K562 (cell line): Measurements from ENCODE around the gene TENM3. TPM values are rescaled to one million over a fixed set of nuclear protein-coding genes. Genes with fewer than 3 reads are reported as not detected.

Experiments used
- HLTF ChIP-seq: fragments of 450-650 bp; IDR thresholded peaks from 2 replicates; pipeline ENCODE4 v1.6.1; 2016
- HMGN3 ChIP-seq: IDR thresholded peaks from 2 replicates; pipeline ENCODE4 v1.6.1; 2011; ENCODE audit warnings: borderline replicate concordance, low read depth, mild to moderate bottlenecking, mixed read lengths, low read length; ENCODE audit not compliant: insufficient read length; ENCODE audit errors: extremely low read depth
- NFE2 ChIP-seq: IDR thresholded peaks from 2 replicates; pipeline ENCODE4 v1.6.1; 2014; ENCODE audit warnings: antibody characterized with exemption, low read depth
- SMARCA5 ChIP-seq: fragments of 450-650 bp; IDR thresholded peaks from 2 replicates; pipeline ENCODE4 v1.6.1; 2016
- ZNF263 ChIP-seq: sonication (generic); formaldehyde crosslinking; IDR thresholded peaks from 2 replicates; pipeline ENCODE4 v1.8.0; 2022; ENCODE audit warnings: mild to moderate bottlenecking, missing genetic modification reagents, borderline replicate concordance
- polyA plus RNA-seq, 8 experiments: library from polyadenylated mRNA; depleted of rRNA in 4 of 8; stranded (reverse) in 5 of 8; unstranded in 3 of 8; fragments of >200 nt; fragmentation: Nextera tagmentation in 2 of 8; fragmentation: Illumina TruSeq in 1 of 8; extraction: Ambion mirVana in 2 of 8; extraction: Trizol in 1 of 8; gene quantifications; 2 replicates each; pipeline versions ENCODE4 v1.2.1 to v1.2.3, GENCODE V29; 2011 to 2014; ENCODE audit warnings: inconsistent platforms in 1 of 8, missing spikeins in 1 of 8
- total RNA-seq, 7 experiments: library from RNA; depleted of rRNA in 6 of 7; stranded (reverse); fragments of >200 nt in 6 of 7; fragmentation: Illumina TruSeq in 2 of 7; extraction: Trizol in 2 of 7; gene quantifications; 2 replicates each; pipeline versions ENCODE4 v1.2.1 to v1.2.3, GENCODE V29; 2011 to 2021; ENCODE audit warnings: low replicate concordance in 1 of 7
- TF ChIP-seq, protein P1 (sequence below), 2 experiments: fragments of 450-650 bp; IDR thresholded peaks; 2 replicates each; pipeline ENCODE4 v1.6.1; 2016; ENCODE audit warnings: mild to moderate bottlenecking in 2 of 2, borderline replicate concordance in 1 of 2, low read depth in 1 of 2, moderate library complexity in 1 of 2
- TF ChIP-seq, protein P2 (sequence below): fragments of 250-450 bp; sonication (Bioruptor Pico); IDR thresholded peaks from 2 replicates; pipeline ENCODE4 v1.4.0; 2020
- TF ChIP-seq, protein P3 (sequence below): sonication (generic); formaldehyde crosslinking; IDR thresholded peaks from 2 replicates; pipeline ENCODE4 v1.8.0; 2022; ENCODE audit warnings: mild to moderate bottlenecking, missing genetic modification reagents
- TF ChIP-seq, protein P4 (sequence below): sonication (generic); formaldehyde crosslinking; IDR thresholded peaks from 2 replicates; pipeline ENCODE4 v1.8.1; 2022; ENCODE audit warnings: missing genetic modification reagents
- TF ChIP-seq, protein P5 (sequence below): fragments of 450-650 bp; formaldehyde crosslinking; IDR thresholded peaks from 2 replicates; pipeline ENCODE4 v1.4.0; 2020; ENCODE audit warnings: mild to moderate bottlenecking

The TENM3 gene
- total and polyA plus RNA-seq, 9 of the 15 experiments (the other 6 are each of a cell fraction or from before 2014, with no cell fraction given), result 0.01 to 0.02 TPM; not detected in 7

DNA sequence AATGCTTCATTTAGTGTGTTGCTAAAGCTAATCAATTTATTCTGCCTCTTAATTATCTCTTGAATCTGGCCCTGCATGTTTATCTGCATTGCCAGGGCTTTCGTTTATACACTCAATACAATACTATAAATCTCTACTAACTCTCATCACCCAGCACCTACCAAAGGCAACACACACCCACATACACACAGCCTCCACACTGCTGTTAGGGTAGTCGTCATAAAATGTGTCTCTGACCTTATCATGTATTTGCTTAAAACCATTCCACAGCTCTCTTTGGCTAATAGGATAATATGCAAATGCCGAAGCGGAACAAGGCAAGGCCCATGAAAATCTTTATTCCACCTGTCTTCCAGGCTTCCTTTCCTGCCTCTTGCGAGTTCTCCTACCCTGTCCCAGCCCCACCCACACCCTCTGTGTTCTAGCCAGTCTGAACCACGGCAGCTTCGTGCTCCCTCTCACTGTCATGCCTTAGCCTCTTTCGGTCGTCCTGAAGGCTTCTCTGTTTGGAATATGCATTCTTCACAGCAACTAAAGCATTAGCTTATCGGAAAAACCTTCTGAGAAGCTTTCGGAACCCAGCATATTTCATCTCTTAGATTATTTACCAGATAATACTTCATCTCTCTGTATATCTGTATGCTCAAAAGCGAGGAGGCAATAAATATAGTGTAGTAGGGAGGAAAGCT is 333.5 kb downstream of the TENM3 start (continued):
- TF ChIP-seq ZNF263 (CRISPR knock-in tag) (no peak), HLTF (no peak), SMARCA5 (no peak), HMGN3 (no peak), NFE2 (no peak)
- TF ChIP-seq, protein P1, sequence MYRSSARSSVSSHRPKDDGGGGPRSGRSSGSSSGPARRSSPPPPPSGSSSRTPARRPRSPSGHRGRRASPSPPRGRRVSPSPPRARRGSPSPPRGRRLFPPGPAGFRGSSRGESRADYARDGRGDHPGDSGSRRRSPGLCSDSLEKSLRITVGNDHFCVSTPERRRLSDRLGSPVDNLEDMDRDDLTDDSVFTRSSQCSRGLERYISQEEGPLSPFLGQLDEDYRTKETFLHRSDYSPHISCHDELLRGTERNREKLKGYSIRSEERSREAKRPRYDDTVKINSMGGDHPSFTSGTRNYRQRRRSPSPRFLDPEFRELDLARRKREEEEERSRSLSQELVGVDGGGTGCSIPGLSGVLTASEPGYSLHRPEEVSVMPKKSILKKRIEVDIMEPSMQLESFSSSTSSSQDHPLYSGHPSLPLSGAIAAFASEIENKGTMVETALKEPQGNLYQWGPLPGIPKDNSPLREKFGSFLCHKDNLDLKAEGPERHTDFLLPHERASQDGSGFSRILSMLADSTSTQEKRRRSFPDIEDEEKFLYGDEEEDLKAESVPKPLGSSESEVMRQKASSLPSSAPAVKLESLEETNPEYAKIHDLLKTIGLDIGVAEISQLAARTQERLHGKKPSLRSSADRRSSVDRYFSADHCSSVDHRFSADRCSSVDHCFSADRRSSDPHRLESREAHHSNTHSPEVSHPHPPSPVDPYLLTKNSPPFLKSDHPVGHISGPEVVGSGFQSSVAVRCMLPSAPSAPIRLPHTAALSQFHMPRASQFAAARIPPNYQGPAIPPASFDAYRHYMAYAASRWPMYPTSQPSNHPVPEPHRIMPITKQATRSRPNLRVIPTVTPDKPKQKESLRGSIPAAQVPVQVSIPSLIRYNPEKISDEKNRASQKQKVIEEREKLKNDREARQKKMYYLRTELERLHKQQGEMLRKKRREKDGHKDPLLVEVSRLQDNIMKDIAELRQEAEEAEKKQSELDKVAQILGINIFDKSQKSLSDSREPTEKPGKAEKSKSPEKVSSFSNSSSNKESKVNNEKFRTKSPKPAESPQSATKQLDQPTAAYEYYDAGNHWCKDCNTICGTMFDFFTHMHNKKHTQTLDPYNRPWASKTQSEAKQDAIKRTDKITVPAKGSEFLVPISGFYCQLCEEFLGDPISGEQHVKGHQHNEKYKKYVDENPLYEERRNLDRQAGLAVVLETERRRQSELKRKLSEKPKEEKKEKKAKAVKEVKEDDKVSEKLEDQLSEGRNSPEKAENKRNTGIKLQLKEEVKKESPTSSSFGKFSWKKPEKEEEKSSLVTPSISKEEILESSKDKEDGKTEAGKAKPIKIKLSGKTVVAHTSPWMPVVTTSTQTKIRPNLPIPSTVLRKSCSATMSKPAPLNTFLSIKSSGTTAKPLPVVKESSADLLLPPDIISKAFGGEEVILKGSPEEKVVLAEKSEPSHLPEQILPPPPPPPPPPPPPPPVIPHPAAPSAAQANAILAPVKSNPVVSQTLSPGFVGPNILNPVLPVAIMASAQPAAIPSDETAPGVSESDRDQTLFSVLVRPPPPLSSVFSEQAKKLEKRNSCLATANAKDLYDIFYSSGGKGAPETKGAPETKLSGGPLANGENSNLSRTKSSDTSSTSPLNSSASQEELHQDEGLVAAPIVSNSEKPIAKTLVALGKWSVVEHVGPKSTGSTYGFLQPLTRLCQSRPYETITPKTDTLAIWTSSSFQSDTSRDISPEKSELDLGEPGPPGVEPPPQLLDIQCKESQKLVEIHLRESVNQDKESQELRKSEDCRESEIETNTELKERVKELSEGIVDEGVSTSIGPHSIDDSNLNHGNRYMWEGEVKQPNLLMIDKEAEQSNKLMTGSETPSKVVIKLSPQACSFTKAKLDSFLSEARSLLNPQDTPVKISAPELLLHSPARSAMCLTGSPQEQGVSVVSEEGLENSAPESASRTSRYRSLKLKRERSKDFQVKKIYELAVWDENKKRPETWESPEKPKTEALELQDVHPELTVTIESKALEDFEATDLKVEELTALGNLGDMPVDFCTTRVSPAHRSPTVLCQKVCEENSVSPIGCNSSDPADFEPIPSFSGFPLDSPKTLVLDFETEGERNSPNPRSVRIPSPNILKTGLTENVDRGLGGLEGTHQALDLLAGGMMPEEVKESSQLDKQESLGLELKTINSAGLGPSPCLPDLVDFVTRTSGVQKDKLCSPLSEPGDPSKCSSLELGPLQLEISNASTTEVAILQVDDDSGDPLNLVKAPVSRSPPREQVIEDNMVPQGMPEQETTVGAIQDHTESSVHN (IDR thresholded peaks at IDR 0.05; ENCODE audit: borderline replicate concordance in 1 of 2, low read depth in 1 of 2), result no peak
- TF ChIP-seq, protein P2, sequence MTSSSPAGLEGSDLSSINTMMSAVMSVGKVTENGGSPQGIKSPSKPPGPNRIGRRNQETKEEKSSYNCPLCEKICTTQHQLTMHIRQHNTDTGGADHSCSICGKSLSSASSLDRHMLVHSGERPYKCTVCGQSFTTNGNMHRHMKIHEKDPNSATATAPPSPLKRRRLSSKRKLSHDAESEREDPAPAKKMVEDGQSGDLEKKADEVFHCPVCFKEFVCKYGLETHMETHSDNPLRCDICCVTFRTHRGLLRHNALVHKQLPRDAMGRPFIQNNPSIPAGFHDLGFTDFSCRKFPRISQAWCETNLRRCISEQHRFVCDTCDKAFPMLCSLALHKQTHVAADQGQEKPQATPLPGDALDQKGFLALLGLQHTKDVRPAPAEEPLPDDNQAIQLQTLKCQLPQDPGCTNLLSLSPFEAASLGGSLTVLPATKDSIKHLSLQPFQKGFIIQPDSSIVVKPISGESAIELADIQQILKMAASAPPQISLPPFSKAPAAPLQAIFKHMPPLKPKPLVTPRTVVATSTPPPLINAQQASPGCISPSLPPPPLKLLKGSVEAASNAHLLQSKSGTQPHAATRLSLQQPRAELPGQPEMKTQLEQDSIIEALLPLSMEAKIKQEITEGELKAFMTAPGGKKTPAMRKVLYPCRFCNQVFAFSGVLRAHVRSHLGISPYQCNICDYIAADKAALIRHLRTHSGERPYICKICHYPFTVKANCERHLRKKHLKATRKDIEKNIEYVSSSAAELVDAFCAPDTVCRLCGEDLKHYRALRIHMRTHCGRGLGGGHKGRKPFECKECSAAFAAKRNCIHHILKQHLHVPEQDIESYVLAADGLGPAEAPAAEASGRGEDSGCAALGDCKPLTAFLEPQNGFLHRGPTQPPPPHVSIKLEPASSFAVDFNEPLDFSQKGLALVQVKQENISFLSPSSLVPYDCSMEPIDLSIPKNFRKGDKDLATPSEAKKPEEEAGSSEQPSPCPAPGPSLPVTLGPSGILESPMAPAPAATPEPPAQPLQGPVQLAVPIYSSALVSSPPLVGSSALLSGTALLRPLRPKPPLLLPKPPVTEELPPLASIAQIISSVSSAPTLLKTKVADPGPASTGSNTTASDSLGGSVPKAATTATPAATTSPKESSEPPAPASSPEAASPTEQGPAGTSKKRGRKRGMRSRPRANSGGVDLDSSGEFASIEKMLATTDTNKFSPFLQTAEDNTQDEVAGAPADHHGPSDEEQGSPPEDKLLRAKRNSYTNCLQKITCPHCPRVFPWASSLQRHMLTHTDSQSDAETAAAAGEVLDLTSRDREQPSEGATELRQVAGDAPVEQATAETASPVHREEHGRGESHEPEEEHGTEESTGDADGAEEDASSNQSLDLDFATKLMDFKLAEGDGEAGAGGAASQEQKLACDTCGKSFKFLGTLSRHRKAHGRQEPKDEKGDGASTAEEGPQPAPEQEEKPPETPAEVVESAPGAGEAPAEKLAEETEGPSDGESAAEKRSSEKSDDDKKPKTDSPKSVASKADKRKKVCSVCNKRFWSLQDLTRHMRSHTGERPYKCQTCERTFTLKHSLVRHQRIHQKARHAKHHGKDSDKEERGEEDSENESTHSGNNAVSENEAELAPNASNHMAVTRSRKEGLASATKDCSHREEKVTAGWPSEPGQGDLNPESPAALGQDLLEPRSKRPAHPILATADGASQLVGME (CRISPR knock-in tag), result no peak
- TF ChIP-seq, protein P3, sequence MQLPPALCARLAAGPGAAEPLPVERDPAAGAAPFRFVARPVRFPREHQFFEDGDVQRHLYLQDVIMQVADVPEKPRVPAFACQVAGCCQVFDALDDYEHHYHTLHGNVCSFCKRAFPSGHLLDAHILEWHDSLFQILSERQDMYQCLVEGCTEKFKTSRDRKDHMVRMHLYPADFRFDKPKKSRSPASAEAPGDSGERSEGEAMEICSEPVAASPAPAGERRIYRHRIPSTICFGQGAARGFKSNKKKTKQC (CRISPR knock-in tag), result no peak
- TF ChIP-seq, protein P4, sequence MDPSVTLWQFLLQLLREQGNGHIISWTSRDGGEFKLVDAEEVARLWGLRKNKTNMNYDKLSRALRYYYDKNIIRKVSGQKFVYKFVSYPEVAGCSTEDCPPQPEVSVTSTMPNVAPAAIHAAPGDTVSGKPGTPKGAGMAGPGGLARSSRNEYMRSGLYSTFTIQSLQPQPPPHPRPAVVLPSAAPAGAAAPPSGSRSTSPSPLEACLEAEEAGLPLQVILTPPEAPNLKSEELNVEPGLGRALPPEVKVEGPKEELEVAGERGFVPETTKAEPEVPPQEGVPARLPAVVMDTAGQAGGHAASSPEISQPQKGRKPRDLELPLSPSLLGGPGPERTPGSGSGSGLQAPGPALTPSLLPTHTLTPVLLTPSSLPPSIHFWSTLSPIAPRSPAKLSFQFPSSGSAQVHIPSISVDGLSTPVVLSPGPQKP (CRISPR knock-in tag), result no peak
- TF ChIP-seq, protein P5, sequence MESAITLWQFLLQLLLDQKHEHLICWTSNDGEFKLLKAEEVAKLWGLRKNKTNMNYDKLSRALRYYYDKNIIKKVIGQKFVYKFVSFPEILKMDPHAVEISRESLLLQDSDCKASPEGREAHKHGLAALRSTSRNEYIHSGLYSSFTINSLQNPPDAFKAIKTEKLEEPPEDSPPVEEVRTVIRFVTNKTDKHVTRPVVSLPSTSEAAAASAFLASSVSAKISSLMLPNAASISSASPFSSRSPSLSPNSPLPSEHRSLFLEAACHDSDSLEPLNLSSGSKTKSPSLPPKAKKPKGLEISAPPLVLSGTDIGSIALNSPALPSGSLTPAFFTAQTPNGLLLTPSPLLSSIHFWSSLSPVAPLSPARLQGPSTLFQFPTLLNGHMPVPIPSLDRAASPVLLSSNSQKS (CRISPR knock-in tag), result no peak
